Activated CD8-positive, alpha-beta memory T cell treated with anti-CD3 and anti-CD28 coated beads, Interleukin-2, amount 50 U/mL, for 24 hours (primary cell): ENCODE data around the gene MYBBP1A.

Experiments used
- DNase-seq: peaks from one replicate; pipeline ENCODE4 v3.0.0-alpha.2; 2020; ENCODE audit errors: extremely low read depth

MYBBP1A gene

DNA sequence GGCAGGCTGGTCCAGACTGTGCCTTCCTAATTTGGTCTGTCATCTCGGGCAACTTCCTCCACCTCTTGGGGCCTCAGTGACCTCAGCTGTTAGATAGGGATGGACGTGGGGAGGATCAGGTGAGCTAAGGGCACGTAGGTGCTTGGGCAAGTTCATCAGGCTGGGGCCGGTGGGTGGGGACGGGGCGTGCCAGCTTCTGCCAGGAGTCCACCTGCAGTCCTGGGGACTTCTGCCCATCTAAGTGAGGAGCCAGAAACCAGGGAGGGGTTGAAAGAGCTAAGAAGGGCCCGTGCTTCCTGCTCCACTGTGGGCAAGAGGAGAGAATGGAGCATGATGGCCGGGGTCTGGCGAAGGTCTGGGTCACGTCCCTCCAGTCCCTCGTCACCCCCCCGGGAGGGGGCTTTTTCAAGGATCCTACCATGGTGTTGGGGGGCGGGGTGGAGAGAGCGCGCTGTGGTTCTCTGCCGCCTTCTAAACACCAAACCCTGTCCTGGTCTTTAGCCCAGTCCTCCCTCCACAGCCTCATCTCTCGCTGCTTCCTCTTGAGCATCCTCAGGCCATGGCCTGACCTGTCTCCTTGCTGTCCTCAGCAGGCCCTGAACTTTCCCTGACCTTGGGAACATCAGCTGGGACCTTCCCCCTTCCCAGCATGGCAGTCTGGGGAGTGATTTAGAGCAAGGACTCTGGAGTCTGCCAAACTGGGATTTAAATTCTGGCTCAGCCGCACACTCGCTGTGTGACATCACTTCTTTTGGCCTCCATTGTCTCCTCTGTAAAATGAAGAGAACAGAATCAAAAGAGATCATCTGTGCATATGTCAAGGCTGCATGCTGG, 34.9 kb downstream of the MYBBP1A start:
- DNase-seq = no peak

GRCh38 chr17:4519361-4519788, 35.8 kb downstream of the MYBBP1A start:
- DNase-seq = no peak

DNA sequence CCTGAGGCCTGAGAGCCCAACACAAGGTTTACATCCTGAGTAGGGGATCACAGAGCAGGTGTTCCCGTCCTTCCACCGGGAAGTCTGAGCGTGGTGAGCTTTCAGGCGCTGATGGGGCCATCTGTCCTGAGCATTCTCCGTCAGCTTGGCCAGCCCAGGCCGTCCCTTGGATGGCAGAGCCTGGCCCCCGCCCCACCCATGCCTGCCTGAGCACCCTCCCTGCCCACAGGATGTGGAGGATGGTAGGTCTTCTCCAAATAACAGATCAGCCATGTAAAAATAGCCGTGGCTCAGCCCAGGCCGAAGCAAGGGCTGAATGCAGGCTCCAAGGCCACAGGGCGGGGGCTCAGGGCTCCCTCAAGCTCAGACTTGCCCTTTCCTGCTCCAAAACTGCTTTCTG, 36.3 kb downstream of the MYBBP1A start:
- DNase-seq = no peak

- no peak for DNase-seq
Observed at GRCh38 chr17:4516735-4517134, 38.4 kb downstream of the MYBBP1A start.

DNA sequence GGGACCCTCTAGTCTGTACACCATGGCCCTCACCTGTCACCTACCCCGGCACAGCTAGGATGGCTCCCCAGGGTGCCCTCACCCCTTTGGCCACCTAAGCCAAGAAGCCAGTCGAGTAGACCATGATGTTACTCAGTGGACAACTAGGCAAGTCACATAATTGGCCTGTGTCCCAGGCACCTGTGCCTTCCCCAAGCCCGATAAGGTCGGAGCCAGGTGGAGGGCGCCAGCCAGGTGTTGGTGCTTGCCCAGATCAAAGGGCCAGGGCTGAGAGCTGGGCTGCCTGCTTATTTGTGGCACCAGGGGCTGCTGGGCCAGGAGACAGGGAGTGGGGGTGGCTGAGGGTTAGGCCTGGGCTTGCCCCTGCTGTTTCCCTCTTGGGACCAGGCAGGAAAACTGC, 39.7 kb downstream of the MYBBP1A start:
- DNase-seq = no peak

- no peak for DNase-seq
Observed at GRCh38 chr17:4514779-4515178, 40.4 kb downstream of the MYBBP1A start.

- DNase-seq = no peak
Observed at GRCh38 chr17:4514206-4514605, 41.0 kb downstream of the MYBBP1A start.

- no peak for DNase-seq
Observed at GRCh38 chr17:4513113-4514032, 41.8 kb downstream of the MYBBP1A start.

DNA sequence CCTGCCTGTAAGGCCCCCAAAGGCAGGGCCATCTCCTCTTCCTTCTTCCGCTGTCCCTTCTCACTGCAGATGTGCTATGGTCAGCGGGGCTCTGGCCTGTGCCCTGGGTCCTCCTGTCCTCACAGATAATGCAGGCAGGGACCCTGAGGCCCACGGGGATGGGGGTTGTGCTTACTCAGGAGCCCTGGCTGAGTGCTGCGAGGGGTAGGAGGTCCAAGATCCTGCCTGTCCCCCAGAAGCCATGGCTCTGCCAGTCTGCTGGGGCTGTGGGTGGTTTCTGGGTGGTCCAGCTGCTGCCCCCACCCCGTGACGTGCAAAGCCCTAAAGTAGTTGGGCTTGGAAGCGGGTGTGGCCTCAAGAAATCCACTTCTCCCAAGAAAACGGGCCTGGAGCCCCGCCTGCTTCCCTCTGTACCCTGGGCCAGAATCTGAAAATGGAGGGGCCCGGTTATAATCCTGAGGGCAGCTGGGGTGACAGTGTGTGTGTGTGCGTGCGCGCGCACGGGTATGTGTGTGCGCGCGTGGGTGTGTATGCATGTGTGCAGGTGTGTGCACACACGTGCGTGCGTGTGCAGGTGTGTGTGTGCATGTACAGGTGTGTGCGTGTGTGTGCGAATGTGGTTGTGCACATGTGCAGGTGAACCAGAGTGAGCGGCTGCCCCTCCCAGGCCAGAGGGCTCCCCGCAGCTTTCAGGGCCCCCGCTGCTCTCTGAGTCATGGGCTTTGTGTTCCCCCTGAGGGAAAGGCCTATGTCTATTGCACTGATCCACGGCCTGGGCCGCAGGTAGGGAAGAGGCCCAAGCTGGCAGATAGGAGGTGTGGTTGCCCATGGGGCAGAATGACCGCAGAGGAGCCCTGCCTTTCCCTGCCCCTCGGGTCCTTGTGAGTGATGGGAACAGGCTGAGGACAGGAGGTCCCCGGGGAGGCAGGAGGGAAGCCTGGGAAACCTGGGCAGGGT, 42.8 kb downstream of the MYBBP1A start:
- DNase-seq = no peak

DNA sequence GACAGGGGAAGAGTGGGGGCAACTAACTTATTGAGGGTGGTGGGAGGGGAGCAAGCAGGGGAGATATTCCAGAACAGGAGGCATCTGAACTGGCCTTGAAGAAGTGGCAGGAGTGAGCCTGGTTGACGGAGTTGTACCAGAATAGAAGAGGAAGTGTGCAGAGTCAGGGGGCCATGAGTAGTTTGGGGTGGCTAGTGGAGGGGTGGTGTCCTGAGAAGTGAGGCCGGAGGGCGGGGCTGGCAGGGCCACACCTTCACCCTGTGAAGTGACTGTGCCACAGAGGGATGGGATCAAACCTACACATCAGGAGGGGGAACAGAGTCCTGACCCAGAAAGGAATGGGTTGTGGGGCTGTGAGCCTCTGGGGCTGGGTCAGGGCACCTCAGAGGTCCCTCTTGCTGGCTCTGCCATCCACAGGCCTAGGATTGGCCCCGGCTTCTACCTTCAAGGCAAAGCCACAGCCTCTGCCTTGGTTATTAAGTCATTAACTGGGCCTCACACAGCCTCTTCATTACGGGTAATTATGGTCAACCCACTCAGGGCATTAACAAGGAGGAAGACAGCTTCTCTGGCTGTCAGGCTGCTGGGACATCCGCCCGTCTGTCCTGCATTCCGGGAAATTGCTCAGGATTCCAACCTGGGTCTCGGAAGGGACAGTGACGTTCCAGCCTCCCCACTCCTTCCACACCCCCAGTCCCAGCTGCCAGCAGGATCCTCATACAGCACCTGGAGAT, 43.8 kb downstream of the MYBBP1A start:
- DNase-seq = no peak

DNA sequence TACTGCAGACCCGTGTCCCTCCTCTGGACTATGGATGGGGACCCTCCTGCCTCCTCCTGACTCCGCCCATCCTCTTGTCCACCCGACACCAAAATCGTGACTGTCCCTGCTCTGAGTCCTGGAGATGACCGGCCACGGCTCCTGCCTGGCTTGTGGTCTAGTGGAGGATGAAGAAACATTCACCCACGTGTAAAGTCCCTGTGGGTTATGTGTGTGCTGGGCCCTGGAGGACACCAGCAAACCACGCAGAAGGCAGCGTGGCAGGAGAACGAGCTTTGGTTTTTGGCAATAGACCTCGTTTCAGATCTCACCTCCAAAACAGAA, 44.6 kb downstream of the MYBBP1A start:
- DNase-seq = no peak

GRCh38 chr17:4509923-4510617, 45.1 kb downstream of the MYBBP1A start:
- no peak for DNase-seq

GRCh38 chr17:4509401-4509800, 45.8 kb downstream of the MYBBP1A start:
- DNase-seq = no peak

DNA sequence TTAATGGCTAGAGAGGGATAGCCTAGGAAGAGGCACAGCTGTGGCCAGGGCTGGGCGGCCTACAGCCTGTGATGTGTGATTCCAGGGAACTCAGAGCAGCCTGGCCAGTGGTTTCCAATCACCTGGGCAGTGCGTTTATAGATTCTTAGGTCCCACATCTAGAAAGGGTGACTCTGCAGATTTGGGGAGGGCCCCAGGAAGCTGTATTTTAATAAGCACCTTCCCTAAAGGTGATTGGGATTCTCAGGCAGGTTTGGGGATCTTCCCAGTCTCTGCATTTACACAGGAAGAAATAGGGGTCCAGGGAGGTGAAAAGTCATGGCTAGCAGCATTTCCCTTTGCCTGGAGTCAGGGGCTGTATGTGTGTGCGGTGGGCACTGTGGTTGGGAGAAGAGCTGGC, 47.0 kb downstream of the MYBBP1A start:
- no peak for DNase-seq

- DNase-seq = no peak
Observed at GRCh38 chr17:4507361-4508111, 47.6 kb downstream of the MYBBP1A start.

GRCh38 chr17:4506892-4507291, 48.3 kb downstream of the MYBBP1A start:
- no peak for DNase-seq

DNA sequence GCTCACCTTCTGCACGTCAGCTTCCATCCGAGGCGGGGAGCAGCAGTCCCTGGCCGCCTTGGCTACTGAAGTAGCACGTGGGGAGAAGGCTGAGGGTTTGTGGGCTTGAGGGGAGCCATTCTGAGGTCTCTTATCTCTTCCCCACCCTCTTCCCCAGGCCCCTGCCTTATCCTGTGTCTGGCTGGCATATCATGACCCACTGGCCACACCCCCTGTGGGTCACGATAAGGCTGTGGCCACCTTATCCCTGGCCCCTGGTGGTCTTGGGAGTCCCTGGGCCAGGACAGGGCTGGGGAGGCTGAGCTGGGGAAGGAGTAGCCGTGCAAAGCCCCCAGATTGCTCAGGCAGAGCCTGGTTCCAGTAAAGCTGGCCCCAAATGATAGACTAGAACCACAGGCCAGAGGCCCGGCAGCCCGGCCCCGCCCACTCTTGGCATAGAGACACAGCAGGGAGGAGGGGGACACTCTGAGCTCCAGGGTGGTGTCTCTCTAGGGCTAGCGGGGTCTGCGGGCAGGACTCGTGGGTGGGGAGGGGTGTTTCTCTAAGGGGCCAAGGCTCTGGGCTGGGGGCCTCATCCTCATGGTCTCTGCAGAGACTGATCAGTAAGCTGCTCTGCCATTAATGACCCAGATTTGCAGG, 48.9 kb downstream of the MYBBP1A start:
- DNase-seq = no peak

DNA sequence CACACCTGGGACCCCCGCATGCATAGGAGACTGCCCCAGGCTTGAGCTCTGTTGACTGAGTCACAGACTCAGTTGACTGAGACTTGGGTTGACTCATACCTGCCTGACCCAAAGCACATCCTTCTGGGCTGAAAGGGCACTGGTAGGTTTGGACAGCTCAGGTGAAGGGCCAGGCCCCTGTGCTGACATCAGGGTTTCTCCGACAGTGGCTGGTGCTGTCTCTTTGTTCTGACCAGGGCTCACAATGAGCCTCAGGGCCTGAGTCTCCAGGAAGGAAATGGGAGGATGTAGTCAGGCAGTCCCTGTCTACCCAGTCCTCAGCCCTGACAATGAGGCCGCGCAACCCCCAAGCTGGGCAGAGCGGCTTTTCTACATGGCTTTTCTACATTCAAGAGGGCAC, 50.0 kb downstream of the MYBBP1A start:
- no peak for DNase-seq

DNA sequence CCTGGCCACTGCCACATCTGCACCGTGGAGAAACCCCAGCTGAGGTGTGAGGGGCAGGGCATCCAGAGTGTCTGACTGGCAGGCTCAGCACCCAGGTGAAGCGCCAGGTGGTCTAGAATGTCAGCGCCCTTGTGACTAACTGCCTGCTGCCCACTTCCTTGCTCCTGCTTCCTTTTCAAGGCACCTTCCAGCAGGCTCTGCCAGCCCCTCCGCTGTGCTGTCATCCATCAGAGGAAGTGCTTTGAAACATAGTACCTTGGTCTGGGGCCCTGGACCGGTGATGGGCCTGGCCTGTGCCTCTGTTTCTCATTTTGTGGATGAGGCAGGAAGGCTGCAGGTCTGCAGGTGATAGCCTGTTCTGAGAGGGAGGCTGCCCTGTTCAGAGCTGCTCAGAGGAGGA, 51.0 kb downstream of the MYBBP1A start:
- no peak for DNase-seq
